ENCODE measurements around the gene LBP.

- no peak for TF ChIP-seq CTCF (IDR thresholded peaks at IDR 0.05)
- no peak for TF ChIP-seq EP300 (IDR thresholded peaks at IDR 0.05; ENCODE audit: borderline replicate concordance in 1 of 2, low read depth in 1 of 2, low read length in 1 of 2)
- TF ChIP-seq ELF1 (IDR thresholded peaks at IDR 0.05) = no peak
- no peak for TF ChIP-seq TEAD4 (IDR thresholded peaks at IDR 0.05; ENCODE audit: borderline replicate concordance, insufficient read depth)
- no peak for TF ChIP-seq FOSL2 (IDR thresholded peaks at IDR 0.05; ENCODE audit: borderline replicate concordance, low read depth)
- TF ChIP-seq MAX (IDR thresholded peaks at IDR 0.05; ENCODE audit: low read depth) = no peak
- no peak for TF ChIP-seq POLR2AphosphoS5 (IDR thresholded peaks at IDR 0.05; ENCODE audit: low read depth, low read length)
- TF ChIP-seq RXRA (IDR thresholded peaks at IDR 0.05; ENCODE audit: borderline replicate concordance, low read depth) = no peak
- no peak for TF ChIP-seq RAD21 (IDR thresholded peaks at IDR 0.05; ENCODE audit: low read length)
- TF ChIP-seq TCF12 (IDR thresholded peaks at IDR 0.05) = no peak
- TF ChIP-seq EZH2phosphoT487 (IDR thresholded peaks at IDR 0.05; ENCODE audit: borderline replicate concordance, low read depth) = no peak
These were observed 40.6 kb downstream of the LBP start for GRCh38 chr20:38386851-38387250.
